DMS153 (cell line): ENCODE data around the gene SECTM1.
"Not testable (repeated sequence)": the region's sequence is repeated elsewhere in the genome, so short reads cannot be mapped to it uniquely, and the experiment has no call there.

Experiments
- DNase-seq: peaks from one replicate; lab custom pipeline; 2025; lab: John Stamatoyannopoulos, UW

The SECTM1 gene

DNA sequence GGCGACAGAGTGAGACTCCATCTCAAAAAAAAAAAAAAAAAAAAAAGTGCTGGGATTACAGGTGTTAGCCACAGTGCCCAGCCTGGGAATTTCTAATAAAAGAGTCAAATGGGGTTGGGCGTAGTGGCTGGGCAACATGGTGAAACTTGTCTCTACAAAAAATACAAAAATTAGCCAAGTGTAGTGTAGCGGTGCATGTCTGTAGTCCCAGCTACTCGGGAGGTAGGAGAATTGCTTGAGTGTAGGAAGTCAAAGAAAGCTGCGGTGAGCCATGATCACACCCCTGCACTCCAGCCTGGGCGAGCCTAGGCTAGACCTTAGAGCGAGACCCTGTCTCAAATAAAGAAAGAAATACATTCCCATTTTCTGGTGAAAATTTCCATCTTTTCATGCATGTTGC is 35.6 kb upstream of the SECTM1 start:
- DNase-seq: no peak

GRCh38 chr17:82367724-82368524 is 34.4 kb upstream of the SECTM1 start:
- peak; percentile 73 for DNase-seq

GRCh38 chr17:82366749-82367148 is 33.2 kb upstream of the SECTM1 start:
- DNase-seq: peak; percentile 56

DNA sequence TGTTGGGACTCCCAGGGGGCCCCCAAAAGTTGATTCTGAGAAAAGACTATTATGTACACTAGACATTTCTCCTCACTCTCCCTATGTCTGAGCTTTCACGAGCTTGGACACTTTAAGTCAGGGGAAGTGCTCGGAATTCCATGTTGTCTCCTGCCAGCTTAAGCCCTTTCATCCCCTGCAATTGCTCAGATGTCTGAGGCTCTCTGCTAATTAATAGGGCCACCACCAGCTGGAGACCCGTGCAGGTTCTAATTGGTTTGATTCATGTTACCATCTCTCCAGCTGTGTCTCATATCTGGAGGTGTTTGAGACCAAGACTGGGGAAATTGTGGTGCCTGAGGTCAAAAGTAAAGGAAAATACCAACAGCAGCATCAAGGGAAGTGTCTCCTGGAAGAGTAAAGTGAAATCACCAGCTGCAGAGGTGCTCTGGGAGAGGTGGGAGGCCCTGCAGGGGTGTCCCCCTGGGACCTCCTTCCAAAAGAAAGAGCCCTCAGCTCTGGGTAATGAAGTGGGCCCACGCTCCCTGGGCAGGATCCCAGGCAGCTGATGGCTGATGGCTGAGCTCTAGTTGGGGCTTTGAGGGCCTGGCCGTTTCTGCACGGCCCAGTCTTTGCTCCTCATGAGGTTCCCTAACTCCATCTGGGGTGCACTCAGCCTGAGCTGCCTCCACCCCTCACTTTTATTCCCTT is 32.2 kb upstream of the SECTM1 start:
- no peak for DNase-seq

DNA sequence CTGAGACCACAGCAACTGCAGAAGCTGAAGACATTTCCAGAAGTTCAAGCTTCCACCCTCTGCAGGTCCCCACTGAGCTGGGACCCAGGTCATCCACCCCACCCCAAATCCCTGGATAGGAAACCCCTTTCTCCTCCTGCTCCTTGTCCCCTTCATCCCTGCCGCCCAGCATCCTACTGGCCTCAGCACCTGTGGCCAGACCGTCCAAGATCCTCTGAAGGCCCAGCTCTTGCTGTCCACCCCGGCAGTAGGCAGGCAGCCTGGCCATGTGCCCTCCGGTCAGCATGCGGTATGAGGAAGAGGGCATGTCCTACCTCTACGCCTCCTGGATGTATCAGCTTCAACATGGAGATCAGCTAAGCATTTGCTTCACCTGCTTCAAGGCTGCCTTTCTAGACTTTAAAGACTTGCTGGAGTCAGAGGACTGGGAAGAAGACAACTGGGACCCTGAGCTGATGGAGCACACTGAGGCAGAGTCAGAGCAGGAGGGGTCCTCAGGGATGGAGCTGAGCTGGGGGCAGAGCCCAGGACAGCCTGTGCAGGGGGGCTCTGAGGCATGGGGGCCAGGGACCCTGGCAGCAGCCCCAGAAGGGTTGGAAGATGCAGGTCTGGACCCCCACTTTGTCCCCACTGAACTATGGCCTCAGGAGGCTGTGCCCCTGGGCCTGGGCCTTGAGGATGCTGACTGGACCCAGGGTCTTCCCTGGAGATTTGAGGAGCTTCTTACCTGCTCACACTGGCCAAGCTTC is 28.5 kb upstream of the SECTM1 start:
- DNase-seq: no peak

GRCh38 chr17:82359451-82360074 is 26.0 kb upstream of the SECTM1 start:
- DNase-seq: not testable (repeated sequence)

GRCh38 chr17:82358465-82359350 is 25.1 kb upstream of the SECTM1 start, which contains the start of gene TEX19:
Gene TEX19, plus strand, starts transcription at chr17:82359247. Its CDS starts 2,904 bp downstream, at chr17:82362151.
- peak; percentile 73 for DNase-seq

DNA sequence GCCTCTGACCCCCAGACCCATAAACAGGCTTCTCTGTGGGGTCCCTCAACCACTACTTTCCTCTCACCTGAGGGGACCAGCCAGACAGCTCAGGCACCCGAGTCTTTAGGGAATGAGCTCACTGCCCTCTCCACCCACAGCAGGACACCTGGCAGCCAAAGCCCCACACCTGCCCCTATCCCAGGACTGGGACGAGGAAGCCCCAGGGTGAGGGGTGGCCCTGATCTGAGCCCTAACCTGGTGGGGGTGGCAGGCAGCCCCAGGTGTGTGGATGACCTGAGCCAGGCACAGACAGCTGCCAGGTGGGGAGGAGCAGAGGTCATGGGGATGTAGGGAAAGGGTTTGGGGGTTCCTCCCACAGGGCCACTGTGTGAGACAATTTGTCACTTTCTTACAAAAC is 23.8 kb upstream of the SECTM1 start:
- DNase-seq: no peak

DNA sequence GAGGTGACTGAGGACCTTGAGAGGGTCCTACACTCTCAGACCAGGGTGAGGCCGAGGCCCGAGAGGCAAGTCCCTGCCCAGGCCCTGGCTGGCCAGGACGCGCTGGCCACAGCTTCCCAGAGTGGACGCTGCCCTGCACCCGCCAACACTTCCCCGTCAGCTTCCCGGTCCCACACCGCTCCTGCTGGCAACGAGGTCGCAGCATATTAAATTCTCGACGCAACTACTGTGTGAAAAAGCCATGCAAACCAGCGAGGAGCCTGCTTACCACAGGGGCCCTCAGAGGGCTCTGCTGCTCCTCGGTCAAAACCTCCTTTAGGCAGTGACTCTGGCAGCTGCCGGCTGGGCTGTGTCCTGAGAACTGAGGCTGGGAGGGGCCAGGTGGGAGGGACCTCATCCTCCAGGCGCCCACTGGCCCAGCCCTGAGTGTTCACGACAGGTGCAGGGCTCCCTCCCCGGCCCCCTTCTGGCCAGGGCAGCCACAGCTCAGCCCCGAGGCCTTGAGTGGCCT is 23.3 kb upstream of the SECTM1 start:
- peak; percentile 46 for DNase-seq

DNA sequence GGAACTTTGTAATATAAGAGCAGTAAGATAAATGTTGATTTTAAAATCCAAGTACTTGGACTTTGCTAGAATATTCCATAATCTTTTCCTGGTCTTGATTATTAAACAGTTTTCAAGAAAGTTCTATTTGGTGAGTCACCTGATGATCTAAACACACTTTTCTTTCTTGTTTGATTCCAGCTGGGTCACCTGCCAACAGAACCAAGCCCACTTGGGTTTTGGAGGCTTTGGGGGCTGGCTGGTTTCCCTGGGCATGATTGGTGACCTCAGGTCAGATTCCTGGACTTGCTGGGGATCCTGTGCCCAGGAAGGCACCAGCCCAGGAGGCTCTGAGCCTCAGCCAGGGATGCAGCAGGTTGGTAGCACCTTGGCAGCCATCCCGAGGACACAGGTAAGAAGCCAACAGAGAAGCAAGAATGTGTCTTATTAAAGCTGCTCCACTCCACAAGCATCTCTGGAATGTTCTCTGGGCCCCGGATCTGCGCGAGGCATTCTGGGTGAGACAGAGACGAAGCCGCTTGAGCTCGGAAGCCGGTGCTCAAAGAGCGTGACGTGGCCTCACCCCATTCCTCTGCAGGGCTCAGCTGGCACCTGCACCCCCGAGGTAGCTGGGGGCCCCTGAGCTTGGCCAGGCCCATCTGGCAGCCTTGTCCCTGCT is 22.3 kb upstream of the SECTM1 start:
- no peak for DNase-seq

DNA sequence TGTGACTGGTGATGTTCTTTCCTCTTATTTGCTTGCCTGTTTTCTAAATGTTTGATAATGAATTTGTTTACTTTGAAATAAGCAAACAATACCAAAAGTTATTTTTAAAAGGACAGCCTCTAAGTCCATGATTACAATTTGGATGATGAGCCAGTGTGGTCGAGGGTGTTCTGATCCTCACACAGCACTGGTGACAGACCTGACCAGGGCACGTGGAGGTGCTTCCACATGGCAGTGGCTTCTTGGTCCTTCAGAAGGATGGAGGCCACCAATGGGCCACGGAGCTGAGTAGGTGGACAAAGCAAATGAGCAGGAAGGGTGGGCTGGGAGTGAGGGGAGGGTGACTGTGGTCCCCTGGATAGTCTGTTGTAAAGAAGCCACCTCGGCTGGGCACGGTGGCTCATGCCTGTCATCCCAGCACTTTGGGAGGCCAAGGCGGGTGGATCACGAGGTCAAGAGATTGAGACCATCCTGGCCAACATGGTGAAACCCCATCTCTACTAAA is 21.3 kb upstream of the SECTM1 start:
- DNase-seq: no peak

DNA sequence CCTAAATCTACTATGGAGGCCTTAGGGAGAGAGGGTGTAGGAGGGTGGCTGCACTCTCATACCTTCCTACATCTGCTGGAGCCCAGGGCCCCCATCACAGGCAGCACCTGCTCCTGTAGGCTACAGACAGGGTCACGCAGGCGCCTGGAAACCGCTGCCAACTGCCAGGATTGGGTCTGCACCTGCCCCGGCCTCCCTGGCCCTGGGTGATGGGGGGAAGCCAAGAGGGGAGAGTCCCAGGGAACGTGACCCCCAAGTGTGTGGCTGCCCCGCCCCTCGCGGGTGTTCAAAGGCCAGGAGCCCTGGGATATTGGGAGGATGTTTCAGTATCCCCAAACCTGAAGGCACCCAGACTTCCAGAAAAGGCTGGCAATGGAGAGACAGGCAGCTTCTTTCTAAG is 19.9 kb upstream of the SECTM1 start:
- DNase-seq: no peak

DNA sequence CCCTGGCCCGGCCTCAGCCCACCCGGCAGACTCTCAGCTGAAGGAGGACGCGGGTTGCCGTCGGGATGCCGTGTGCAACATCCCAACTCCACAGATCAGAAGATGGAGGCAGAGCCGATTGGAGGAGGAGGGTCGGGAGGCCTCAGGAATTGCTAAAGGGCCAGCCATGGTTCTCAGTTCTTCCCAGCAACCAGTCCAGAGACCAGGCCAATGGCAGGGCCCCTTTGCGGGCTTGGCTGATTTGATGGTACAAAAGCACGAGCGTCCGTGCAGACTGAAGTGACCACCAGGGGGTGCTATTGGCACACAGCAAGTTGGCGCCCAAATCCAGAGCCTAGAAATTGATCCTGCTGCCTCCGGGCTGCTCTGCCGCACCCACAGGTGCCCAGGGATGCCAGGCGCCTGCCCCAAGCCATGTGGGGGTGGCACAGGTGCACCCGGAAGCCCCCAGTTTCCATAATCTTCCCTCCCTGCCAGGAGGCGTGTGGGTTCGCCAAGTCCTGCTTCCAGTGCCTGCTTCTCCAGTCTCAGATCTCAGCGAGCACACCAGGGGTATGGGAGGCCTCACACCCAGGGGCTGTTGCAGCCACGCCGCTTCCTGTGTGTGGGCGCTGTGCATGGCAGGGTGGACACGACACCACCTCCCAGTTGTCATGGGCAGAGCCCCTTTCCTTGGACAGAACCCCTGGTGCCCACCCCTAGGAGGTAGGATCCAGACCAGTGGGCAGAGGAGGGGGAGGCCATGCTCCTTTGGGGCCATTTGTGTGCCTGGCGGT is 18.3 kb upstream of the SECTM1 start:
- DNase-seq: peak; percentile 84

GRCh38 chr17:82351254-82351712 is 17.7 kb upstream of the SECTM1 start:
- no peak for DNase-seq

GRCh38 chr17:82350182-82351030 is 16.8 kb upstream of the SECTM1 start:
- no peak for DNase-seq

- no peak for DNase-seq
These were observed 15.7 kb upstream of the SECTM1 start for GRCh38 chr17:82349287-82349701.

GRCh38 chr17:82348866-82349265 is 15.3 kb upstream of the SECTM1 start:
- no peak for DNase-seq

DNA sequence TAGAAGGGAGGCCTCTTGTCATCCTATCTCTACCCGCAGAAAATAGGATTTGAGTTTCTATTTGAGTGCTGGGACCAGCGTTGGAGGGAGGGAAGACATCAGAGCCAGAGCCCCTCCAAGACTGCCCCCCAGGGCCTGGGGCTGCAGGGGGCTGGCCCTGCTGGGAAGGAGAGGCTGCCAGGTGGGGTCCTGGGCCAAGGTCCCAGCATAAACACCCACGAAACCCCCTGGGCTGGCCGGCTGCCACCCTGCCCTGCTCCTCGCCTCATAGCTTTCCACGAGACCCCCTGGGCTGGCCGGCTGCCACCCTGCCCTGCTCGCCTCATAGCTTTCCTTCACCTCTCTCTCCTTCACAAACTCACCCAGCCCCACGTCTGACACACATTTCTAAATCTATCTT is 14.9 kb upstream of the SECTM1 start:
- no peak for DNase-seq
